ENCODE results near the gene SLC6A11.

SLC6A11 gene

GRCh38 chr3:10781981-10782380, 34.0 kb upstream of the SLC6A11 start:
- no peaks in the 10 kb centered on the region; the same call in 1 of the 2 replicates for H3K9me2 ChIP-seq (ENCODE audit: low read depth, low read length)
- H3K4me3 ChIP-seq (ENCODE audit: low read depth, low read length, poor library complexity, severe bottlenecking): no peak overlapping the region
- peaks cover 4% of the 10 kb centered on the region; the same call in 1 of the 2 replicates for H3K27me3 ChIP-seq (ENCODE audit: insufficient read depth, low read length)
- H3K4me2 ChIP-seq (ENCODE audit: low read length): no peak overlapping the region
- H3K4me1 ChIP-seq (ENCODE audit: insufficient read depth, low read length, severe bottlenecking): no peaks in the 10 kb centered on the region
- H3K36me3 ChIP-seq (ENCODE audit: insufficient read depth, low read length): no peaks in the 10 kb centered on the region
- no peak overlapping the region for H3K27ac ChIP-seq (ENCODE audit: low read depth, low read length, poor library complexity, severe bottlenecking)
- H3K9ac ChIP-seq (ENCODE audit: low read length): no peak overlapping the region
- H3K9me3 ChIP-seq (ENCODE audit: low read length): no peaks in the 10 kb centered on the region
- no peak for TF ChIP-seq CTCF (IDR thresholded peaks at IDR 0.05; ENCODE audit: low read length)
- no peak for TF ChIP-seq EZH2 (IDR thresholded peaks at IDR 0.05; ENCODE audit: borderline replicate concordance, low read length)
- no peaks in the 10 kb centered on the region for H4K20me1 ChIP-seq (ENCODE audit: insufficient read depth, low read length)
- no peaks in the 10 kb centered on the region for H3F3A ChIP-seq (ENCODE audit: insufficient read depth, low read length)
- H3K79me2 ChIP-seq (ENCODE audit: insufficient read depth, low read length): no peaks in the 10 kb centered on the region
- H2AFZ ChIP-seq (ENCODE audit: low read length): no peak overlapping the region

DNA sequence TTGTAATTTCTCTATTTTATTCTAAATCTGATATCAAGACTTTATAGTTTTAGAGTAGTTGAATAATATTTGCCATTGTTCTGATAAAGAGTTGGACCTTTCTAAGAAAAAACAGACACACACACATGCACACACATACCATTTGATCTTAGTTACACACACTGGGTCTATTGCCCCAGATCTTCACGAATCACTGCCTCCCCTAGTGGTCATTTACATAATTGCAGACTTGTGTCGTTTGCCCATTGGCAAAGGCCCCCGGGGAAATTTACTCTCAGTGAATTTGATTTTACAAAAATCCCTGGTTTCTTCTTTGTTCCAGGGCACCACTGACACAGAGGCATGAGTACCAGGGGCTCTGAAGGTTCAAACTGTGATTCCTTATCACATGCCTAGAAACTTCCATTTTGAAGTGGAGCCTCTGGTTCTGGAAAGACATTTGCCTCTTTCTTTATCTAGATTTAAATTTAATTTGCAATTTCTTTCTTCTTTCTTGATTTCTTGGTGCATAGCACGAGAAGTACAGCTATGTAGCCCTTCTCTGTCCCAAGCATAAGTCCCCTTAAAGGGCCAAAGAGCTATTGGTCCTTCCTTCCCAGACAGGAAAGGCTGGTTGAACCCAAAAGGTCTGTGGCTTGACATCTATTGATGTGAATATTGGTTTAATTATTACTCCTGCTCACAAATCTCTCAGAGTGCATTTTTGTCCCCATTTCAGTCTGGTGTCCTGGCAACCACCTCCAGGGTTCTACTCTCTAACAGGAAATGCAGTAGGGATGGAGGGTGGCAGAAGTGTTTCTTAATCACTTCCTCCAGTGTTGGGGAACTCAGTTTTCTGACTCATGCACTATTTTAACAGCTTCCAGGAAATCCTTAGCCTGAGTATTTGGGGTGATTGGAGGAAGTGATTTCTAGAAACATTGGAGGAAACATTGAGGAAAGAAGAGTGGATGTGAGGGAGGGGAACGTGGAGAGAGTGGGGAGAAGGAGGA, 32.4 kb upstream of the SLC6A11 start:
- Histone ChIP-seq H3K9me2 (ENCODE audit: low read depth, low read length) (no peaks in the 10 kb centered on the region; the same call in 1 of the 2 replicates), H3K4me3 (ENCODE audit: low read depth, low read length, poor library complexity, severe bottlenecking) (no peak overlapping the region), H3K9ac (ENCODE audit: low read length) (no peak overlapping the region), H3K36me3 (ENCODE audit: insufficient read depth, low read length) (no peaks in the 10 kb centered on the region), H4K20me1 (ENCODE audit: insufficient read depth, low read length) (no peaks in the 10 kb centered on the region), H3K27ac (ENCODE audit: low read depth, low read length, poor library complexity, severe bottlenecking) (no peak overlapping the region), H2AFZ (ENCODE audit: low read length) (no peak overlapping the region), H3K79me2 (ENCODE audit: insufficient read depth, low read length) (no peaks in the 10 kb centered on the region), H3K9me3 (ENCODE audit: low read length) (no peaks in the 10 kb centered on the region), H3K4me2 (ENCODE audit: low read length) (no peak overlapping the region), H3F3A (ENCODE audit: insufficient read depth, low read length) (no peaks in the 10 kb centered on the region), H3K4me1 (ENCODE audit: insufficient read depth, low read length, severe bottlenecking) (no peaks in the 10 kb centered on the region), H3K27me3 (ENCODE audit: insufficient read depth, low read length) (no peaks in the 10 kb centered on the region; the same call in 1 of the 2 replicates)
- TF ChIP-seq CTCF (IDR thresholded peaks at IDR 0.05; ENCODE audit: low read length): peak; percentile 69
- TF ChIP-seq EZH2 (IDR thresholded peaks at IDR 0.05; ENCODE audit: borderline replicate concordance, low read length): no peak

DNA sequence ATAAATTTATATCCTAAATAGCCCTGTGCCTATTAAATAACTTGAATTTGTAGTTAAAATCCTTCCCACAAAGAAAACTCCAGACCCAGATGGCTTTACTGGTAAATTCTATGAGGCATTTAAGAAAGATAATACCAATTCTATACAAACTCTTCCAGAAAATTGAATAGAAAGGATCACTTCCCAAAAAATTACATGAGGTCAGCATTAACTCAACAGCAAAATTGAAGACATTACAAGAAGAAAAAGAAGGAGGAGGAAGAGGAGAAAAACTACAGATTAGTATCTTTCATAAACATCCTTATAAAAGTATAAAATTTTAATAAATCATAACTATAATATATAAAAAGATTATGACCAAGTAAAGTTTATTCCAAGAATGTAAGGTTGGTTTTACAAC, 29.4 kb upstream of the SLC6A11 start:
- TF ChIP-seq CTCF (IDR thresholded peaks at IDR 0.05; ENCODE audit: low read length): no peak
- no peak for TF ChIP-seq EZH2 (IDR thresholded peaks at IDR 0.05; ENCODE audit: borderline replicate concordance, low read length)

More for the DNA sequence above, 29.4 kb upstream of the SLC6A11 start:
- Histone ChIP-seq H2AFZ (ENCODE audit: low read length) (no peak overlapping the region), H3K9me2 (ENCODE audit: low read depth, low read length) (no peaks in the 10 kb centered on the region; the same call in 1 of the 2 replicates), H3K4me2 (ENCODE audit: low read length) (no peak overlapping the region), H4K20me1 (ENCODE audit: insufficient read depth, low read length) (no peaks in the 10 kb centered on the region), H3K4me1 (ENCODE audit: insufficient read depth, low read length, severe bottlenecking) (no peaks in the 10 kb centered on the region), H3K27ac (ENCODE audit: low read depth, low read length, poor library complexity, severe bottlenecking) (no peak overlapping the region), H3K4me3 (ENCODE audit: low read depth, low read length, poor library complexity, severe bottlenecking) (no peak overlapping the region), H3K9ac (ENCODE audit: low read length) (no peak overlapping the region), H3K9me3 (ENCODE audit: low read length) (no peaks in the 10 kb centered on the region), H3K79me2 (ENCODE audit: insufficient read depth, low read length) (no peaks in the 10 kb centered on the region), H3F3A (ENCODE audit: insufficient read depth, low read length) (no peaks in the 10 kb centered on the region), H3K36me3 (ENCODE audit: insufficient read depth, low read length) (no peaks in the 10 kb centered on the region), H3K27me3 (ENCODE audit: insufficient read depth, low read length) (no peaks in the 10 kb centered on the region)
